ENCODE results near the gene GRK3.
A peak's percentile ranks its signal among the peaks of the same experiment; 100 is the strongest.

The GRK3 gene

GRCh38 chr22:25764270-25765015 is 200.0 kb downstream of the GRK3 start:
- DNase-seq: no peak

- DNase-seq: peak in 1 of 2 experiments; percentile 70
These were observed 200.5 kb downstream of the GRK3 start for GRCh38 chr22:25765016-25765367.

GRCh38 chr22:25765801-25766200 is 201.3 kb downstream of the GRK3 start:
- DNase-seq: no peak

GRCh38 chr22:25766418-25766817 is 201.9 kb downstream of the GRK3 start:
- DNase-seq: no peak

- DNase-seq: no peak
These were observed 205.9 kb downstream of the GRK3 start for GRCh38 chr22:25770333-25770732.

GRCh38 chr22:25772288-25772687 is 207.8 kb downstream of the GRK3 start:
- no peak for DNase-seq

GRCh38 chr22:25774575-25775026 is 210.1 kb downstream of the GRK3 start:
- DNase-seq: peak in 1 of 2 experiments; percentile 52

GRCh38 chr22:25775531-25775930 is 211.1 kb downstream of the GRK3 start:
- no peak for DNase-seq

GRCh38 chr22:25777411-25777810 is 212.9 kb downstream of the GRK3 start:
- DNase-seq: no peak

- peak; percentile 18 to 69 for DNase-seq
These were observed 213.4 kb downstream of the GRK3 start for GRCh38 chr22:25777870-25778269.

Measured in NCI-H446 (cell line).